Neutrophil (primary cell): ENCODE results near the gene ABCG1.

Experiments used
- H3K27ac ChIP-seq: fragments of 200-600 bp; sonication (generic); 2 replicates; pipeline ENCODE4 v1.5.1; 2016; ENCODE audit warnings: mild to moderate bottlenecking, moderate library complexity
- H3K27me3 ChIP-seq: fragments of 200-600 bp; sonication (generic); 2 replicates; pipeline ENCODE4 v1.6.0; 2016; ENCODE audit warnings: mild to moderate bottlenecking
- H3K36me3 ChIP-seq: fragments of 200-600 bp; sonication (generic); 2 replicates; pipeline ENCODE4 v1.5.1; 2017
- H3K4me1 ChIP-seq, 2 experiments: fragments of 200-600 bp in 1 of 2; sonication (generic) in 1 of 2; 1 replicate in 1 of 2; 2 replicates in 1 of 2; pipeline versions ENCODE4 v1.5.1 to v1.6.1; 2013 to 2016; ENCODE audit warnings: low read depth in 1 of 2, low read length in 1 of 2, mild to moderate bottlenecking in 1 of 2, moderate library complexity in 1 of 2; ENCODE audit not compliant: control insufficient read depth in 1 of 2, insufficient read depth in 1 of 2
- H3K4me3 ChIP-seq, 2 experiments: fragments of 200-600 bp in 1 of 2; sonication (generic) in 1 of 2; 1 replicate in 1 of 2; 2 replicates in 1 of 2; pipeline ENCODE4 v1.5.1; 2013 to 2016; ENCODE audit warnings: low read depth in 1 of 2, low read length in 1 of 2, mild to moderate bottlenecking in 1 of 2, moderate library complexity in 1 of 2
- H3K9me3 ChIP-seq: fragments of 200-600 bp; sonication (generic); 2 replicates; pipeline ENCODE4 v1.5.1; 2016
- TF ChIP-seq, protein P1 (sequence below): fragments of 200-600 bp; sonication (generic); IDR thresholded peaks from 2 replicates; pipeline ENCODE4 v1.5.1; 2016; ENCODE audit warnings: antibody characterized with exemption

Gene ABCG1

GRCh38 chr21:42276076-42276475 is 57.1 kb downstream of the ABCG1 start:
- Histone ChIP-seq H3K36me3 (peaks cover 88% of the 10 kb centered on the region), H3K27me3 (no peaks in the 10 kb centered on the region), H3K9me3 (no peaks in the 10 kb centered on the region), H3K4me3 (no peak overlapping the region), H3K27ac (no peak overlapping the region), H3K4me1 (no peaks in the 10 kb centered on the region)
- TF ChIP-seq, protein P1, sequence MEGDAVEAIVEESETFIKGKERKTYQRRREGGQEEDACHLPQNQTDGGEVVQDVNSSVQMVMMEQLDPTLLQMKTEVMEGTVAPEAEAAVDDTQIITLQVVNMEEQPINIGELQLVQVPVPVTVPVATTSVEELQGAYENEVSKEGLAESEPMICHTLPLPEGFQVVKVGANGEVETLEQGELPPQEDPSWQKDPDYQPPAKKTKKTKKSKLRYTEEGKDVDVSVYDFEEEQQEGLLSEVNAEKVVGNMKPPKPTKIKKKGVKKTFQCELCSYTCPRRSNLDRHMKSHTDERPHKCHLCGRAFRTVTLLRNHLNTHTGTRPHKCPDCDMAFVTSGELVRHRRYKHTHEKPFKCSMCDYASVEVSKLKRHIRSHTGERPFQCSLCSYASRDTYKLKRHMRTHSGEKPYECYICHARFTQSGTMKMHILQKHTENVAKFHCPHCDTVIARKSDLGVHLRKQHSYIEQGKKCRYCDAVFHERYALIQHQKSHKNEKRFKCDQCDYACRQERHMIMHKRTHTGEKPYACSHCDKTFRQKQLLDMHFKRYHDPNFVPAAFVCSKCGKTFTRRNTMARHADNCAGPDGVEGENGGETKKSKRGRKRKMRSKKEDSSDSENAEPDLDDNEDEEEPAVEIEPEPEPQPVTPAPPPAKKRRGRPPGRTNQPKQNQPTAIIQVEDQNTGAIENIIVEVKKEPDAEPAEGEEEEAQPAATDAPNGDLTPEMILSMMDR = no peak

DNA sequence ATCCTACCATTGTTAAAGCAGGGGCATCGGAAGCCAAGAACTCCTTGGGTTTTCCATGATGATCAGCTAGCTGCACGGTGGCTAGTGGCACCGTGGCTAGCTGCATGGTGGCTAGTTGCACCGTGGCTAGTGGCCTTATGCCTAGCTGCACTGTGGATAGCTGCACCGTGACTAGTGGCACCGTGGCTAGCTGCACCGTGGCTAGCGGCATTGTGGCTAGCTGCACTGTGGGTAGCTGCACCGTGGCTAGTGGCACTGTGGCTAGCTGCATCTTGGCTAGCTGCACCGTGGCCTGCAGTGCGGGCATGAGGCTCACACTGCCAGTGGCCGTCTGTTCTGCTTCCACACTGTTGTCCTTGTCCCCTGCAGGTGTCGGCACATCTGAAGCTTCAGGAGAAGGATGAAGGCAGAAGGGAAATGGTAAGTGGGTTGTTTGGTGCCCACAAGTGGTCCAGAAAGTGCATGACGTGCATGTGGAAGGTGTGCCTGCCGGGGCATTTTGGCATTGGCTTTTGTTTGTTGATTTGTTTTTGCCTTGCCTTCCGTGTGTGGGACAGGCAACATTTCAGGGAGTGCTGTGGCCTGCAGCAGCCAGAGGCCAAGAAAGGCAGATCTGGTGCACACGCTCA is 57.7 kb downstream of the ABCG1 start:
- Histone ChIP-seq H3K36me3 (peaks cover 88% of the 10 kb centered on the region), H3K4me1 (no peaks in the 10 kb centered on the region), H3K27ac (no peak overlapping the region), H3K9me3 (no peaks in the 10 kb centered on the region), H3K4me3 (no peak overlapping the region), H3K27me3 (no peaks in the 10 kb centered on the region)
- TF ChIP-seq, protein P1 = no peak

GRCh38 chr21:42277593-42277992 is 58.7 kb downstream of the ABCG1 start:
- TF ChIP-seq, protein P1 = no peak
- Histone ChIP-seq H3K36me3 (peaks cover 89% of the 10 kb centered on the region), H3K4me1 (no peaks in the 10 kb centered on the region), H3K4me3 (no peak overlapping the region), H3K27ac (no peak overlapping the region), H3K9me3 (no peaks in the 10 kb centered on the region), H3K27me3 (no peaks in the 10 kb centered on the region)

DNA sequence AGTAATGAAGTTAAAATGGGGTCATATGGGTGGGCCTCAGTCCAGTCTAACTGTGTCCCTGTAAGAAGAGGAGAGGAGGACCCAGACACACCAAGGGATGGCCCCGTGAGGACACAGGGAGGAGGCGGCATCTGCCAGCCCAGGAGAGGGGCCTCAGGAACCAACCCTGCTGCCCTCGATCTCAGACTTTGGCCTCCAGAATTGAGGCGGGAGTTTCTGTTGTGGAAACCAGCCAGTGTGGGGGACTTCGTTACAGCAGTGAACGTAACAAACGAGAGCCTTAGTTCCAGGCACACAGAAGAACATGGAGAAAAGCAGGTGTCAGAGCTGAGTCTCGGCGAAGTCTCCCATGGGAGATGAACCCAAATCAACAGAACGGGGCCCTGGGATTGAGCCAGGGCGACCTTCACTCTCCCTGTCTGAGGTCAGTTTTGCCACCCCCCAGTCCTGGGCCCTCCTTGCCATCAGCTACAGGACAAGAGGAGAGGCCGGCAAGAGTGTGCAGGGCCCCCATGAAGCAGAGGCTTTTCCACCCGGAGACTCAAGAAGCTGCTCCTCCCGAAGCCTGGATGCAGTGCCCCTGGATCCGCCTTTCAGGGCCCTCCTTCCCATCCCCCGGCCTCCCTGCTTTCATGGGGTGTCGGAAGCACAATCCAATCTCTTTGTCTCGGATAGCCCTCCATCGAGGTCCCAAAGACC is 59.7 kb downstream of the ABCG1 start:
- Histone ChIP-seq H3K27me3 (no peaks in the 10 kb centered on the region), H3K4me1 (no peaks in the 10 kb centered on the region), H3K27ac (no peak overlapping the region), H3K36me3 (peaks cover 88% of the 10 kb centered on the region), H3K4me3 (no peak overlapping the region), H3K9me3 (no peaks in the 10 kb centered on the region)
- TF ChIP-seq, protein P1 = no peak

DNA sequence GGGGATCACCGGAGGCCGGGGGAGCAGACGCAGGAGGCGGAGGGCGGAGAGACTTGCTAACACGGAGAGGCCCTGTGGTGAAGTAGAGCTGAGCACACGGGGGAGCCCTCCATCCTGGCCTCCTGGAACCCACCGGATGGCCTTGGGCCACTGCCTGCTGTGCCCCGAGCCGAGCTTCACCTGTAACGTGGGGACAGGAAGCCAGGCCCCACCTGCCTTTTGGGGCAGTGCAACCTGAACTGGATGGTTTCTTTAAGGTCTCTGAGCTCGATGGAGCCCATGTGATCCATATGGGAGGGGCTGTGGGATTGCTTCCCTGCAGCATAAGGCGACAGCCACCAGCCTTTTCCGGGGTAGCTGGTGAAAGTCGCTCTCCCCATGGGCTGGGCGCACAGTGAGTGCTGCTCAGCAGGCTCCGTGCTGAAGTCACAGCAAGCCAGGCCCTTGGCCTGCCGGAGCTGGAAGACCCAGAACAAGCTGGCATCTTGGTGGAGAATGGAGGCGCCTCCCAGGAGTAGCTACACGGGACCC is 60.5 kb downstream of the ABCG1 start:
- Histone ChIP-seq H3K4me3 (no peak overlapping the region), H3K9me3 (no peaks in the 10 kb centered on the region), H3K27me3 (no peaks in the 10 kb centered on the region), H3K27ac (no peak overlapping the region), H3K4me1 (no peaks in the 10 kb centered on the region), H3K36me3 (peaks cover 86% of the 10 kb centered on the region)
- TF ChIP-seq, protein P1 = no peak
